Measurements from ENCODE around the gene PLEKHF1.

PLEKHF1 gene

DNA sequence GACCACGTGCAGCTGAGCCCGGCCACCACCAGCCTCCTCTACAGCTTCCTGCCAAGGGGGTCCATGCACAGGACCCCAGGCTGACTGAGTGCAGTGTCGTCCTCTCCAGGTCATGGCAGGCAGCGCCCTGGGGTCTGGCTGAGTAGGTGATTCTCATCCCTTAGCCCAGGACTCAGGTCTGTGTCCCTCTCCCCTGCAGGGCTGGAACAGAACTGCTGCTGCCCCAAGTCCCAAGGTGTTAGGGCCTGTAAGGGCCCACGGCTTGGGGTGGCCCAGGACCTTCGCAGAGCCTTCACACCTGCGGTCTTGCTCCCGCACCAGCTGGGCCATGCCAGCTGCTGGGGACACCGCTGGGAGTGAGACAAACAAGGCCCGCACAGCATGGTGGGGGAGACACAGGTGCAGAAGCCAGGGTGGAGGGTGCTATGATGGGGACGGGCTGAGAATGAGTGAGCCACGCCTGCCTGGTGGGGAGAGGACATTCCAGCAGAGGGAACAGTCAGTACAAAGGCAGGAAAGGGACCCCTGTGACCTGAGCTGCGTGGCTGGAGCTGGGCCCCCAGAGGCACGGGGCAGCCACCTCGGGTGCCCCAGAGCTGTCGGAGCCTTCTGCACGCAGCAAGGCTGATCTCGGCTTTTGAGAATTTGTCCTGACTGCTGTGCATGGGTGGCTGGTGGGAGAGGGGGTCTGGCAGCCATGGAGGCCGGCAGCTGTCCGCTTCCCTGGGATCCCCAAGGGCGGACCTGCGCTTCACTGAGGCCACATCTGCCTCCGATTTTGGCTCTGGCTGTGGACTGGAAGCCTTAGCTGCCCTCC is 11.9 kb downstream of the PLEKHF1 start:
- no peak for DNase-seq (ENCODE audit: extremely low read depth, low read depth)
- TF ChIP-seq, protein P1, sequence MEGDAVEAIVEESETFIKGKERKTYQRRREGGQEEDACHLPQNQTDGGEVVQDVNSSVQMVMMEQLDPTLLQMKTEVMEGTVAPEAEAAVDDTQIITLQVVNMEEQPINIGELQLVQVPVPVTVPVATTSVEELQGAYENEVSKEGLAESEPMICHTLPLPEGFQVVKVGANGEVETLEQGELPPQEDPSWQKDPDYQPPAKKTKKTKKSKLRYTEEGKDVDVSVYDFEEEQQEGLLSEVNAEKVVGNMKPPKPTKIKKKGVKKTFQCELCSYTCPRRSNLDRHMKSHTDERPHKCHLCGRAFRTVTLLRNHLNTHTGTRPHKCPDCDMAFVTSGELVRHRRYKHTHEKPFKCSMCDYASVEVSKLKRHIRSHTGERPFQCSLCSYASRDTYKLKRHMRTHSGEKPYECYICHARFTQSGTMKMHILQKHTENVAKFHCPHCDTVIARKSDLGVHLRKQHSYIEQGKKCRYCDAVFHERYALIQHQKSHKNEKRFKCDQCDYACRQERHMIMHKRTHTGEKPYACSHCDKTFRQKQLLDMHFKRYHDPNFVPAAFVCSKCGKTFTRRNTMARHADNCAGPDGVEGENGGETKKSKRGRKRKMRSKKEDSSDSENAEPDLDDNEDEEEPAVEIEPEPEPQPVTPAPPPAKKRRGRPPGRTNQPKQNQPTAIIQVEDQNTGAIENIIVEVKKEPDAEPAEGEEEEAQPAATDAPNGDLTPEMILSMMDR (IDR thresholded peaks at IDR 0.05; ENCODE audit: low read depth, low read length) = no peak

DNA sequence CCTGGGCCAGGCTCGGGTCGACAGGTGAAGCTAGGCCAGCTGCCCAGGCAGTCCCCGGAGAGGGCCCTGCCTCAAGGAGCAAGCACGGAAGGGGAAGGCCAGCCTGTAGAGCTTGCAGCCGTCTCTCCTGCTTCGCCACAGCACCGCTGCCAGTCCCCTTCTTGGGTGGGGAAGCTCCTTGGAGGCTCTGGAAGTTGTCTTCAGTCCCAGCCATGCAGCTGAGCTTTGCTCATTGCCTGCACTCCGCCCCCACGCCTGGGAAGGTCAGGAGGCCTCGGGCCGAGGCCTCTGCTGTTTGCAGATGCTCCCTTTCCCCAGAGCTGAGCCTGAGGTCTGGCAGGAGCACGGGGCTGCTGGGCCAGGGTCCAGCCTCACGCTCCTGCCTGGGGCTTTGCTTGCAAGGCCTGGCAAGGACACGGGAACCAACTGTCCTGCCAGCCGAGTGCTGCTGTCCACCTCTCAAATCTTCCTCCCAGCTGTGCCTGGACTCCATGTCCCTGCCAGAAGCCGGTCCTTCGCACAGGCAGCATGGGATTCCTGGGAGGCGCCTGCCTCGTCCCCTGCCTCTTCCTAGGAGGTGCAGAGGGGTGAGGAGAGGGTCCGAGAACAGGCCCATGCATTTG is 13.3 kb downstream of the PLEKHF1 start:
- DNase-seq (ENCODE audit: extremely low read depth, low read depth) = no peak
- TF ChIP-seq, protein P1 (IDR thresholded peaks at IDR 0.05; ENCODE audit: low read depth, low read length) = no peak

DNA sequence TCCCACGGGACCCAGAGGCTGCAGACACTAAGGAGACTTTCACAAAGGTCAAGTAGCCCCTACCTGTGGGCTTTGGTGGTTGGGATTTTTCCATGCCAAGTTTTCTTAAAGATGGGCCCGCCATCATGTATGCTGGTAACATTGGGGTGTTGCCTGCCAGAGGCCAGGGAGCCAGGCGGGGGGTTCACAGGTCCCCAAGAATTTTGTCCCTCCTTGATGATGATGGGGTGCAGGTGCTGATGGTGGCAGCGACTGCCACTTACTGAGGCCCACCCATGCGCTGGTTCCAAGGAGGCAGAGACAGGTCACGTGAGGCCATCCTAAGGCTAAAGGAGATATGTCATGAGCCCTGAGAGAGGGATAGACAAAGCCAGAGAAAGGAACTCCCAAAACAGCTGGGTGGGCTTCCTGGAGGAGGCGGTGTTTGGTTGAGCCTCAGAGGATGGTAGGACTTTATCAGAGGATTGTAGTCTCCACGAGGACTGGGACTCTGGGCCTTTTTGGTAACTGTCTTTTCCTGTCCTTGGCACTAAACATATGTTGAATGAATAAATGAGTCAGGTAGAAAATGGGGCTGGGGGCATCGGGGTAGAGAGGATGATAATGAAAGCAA is 14.4 kb downstream of the PLEKHF1 start:
- no peak for DNase-seq (ENCODE audit: extremely low read depth, low read depth)
- TF ChIP-seq, protein P1 (IDR thresholded peaks at IDR 0.05; ENCODE audit: low read depth, low read length) = no peak

DNA sequence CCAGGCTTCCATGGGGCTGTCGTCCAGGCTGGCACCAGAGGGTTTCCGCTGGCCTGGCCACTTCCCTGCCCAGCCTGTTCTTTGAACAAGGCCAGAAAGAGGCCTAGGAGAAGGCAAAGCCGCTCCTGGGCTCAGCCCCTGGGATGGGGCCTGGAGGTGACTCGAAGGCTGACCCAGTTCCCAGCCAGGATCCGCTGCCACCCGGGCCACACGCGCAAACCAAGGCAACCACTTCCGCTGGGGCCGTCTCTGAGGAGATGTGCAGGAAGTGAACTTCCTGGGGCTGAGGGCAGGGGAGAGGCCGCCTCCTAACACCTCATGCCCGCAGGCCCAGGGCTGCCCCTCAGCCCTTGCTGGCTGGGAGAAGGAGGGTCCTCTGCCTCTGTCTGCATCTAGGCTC is 15.2 kb downstream of the PLEKHF1 start:
- TF ChIP-seq, protein P1 (IDR thresholded peaks at IDR 0.05; ENCODE audit: low read depth, low read length) = no peak
- DNase-seq (ENCODE audit: extremely low read depth, low read depth) = no peak

DNA sequence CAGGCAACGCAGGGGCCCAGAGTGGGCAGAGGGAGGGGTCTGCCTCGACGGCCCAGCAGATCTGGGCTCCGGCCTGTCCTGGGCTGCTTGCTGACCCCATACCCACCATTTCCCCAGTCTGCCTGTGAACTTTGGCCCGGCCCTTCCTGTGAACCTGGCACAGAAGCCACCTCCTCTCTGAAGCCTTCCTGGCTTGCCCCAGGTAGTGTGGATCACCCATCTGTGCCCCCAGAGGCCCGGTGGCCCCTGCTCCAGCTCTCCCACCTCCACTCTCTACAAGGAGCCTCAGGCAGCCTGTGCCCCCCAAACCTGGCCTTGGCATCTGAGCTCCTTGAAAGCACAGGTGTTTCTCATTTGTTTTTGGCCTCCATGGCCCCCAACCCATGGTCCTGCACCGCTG is 15.7 kb downstream of the PLEKHF1 start:
- TF ChIP-seq, protein P1 (IDR thresholded peaks at IDR 0.05; ENCODE audit: low read depth, low read length) = no peak
- no peak for DNase-seq (ENCODE audit: extremely low read depth, low read depth)

DNA sequence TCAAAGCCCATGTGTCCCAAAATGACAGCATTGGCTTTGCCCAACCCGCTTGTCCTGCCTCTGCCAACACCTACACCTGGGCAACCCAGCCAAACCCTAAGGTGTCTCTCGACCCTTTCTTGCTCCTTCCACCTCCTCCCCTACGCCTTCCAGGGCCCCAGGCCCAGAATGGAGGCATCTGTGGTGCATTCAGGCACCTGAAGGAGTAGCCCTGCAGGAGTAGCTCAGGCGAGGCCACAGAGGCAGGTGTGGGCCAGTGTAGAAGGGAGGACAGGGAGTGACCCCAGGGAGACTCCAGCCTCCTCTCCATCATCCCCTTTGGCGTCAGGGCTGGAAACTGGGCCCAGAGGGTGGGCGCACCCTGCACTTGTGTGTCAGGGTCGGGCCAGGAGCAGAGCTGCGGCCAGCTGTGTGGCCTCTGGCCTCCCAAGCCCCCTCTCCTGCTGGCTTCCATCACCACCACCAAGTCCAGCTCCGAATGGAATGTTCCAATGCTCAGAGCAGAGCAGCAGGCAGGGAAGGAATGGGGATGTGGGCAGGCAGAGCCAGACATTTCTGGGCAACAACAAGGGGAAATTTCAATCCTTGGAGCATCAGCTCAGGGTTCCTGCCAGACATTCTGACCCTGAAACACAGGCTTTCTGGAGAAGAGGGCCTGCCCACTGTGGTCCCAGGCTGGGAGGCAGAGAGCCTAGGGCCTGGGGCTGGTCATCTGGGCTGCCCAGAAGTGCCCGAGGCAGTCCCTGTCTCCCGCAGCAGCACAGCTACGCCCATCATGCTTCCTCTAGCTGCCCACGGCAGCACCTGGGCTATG is 16.4 kb downstream of the PLEKHF1 start:
- TF ChIP-seq, protein P1 (IDR thresholded peaks at IDR 0.05; ENCODE audit: low read depth, low read length) = no peak
- DNase-seq (ENCODE audit: extremely low read depth, low read depth) = no peak

Data from AG09319 (cell line).